HG03135 (cell line): ENCODE data around the gene RPP14.
"Not testable (repeated sequence)": the region's sequence is repeated elsewhere in the genome, so short reads cannot be mapped to it uniquely, and the experiment has no call there.

Experiments
- ATAC-seq: cut with Tn5 transposase; IDR thresholded peaks from one replicate; pipeline ENCODE4 v1.9.1; 2021; ENCODE audit warnings: mild to moderate bottlenecking, moderate library complexity; ENCODE audit not compliant: unreplicated experiment

Gene RPP14

DNA sequence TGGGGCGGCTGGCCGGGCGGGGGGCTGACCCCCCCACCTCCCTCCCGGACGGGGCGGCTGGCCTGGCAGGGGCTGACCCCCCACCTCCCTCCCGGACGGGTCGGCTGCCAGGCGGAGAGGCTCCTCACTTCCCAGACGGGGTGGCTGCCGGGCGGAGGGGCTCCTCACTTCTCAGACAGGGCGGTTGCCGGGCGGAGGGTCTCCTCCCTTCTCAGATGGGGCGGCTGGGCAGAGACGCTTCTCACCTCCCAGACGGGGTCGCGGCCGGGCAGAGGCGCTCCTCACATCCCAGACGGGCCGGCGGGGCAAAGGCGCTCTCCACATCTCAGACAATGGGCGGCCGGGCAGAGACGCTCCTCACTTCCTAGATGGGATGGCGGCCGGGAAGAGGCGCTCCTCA, 15.6 kb upstream of the RPP14 start:
- ATAC-seq, result not testable (repeated sequence)

DNA sequence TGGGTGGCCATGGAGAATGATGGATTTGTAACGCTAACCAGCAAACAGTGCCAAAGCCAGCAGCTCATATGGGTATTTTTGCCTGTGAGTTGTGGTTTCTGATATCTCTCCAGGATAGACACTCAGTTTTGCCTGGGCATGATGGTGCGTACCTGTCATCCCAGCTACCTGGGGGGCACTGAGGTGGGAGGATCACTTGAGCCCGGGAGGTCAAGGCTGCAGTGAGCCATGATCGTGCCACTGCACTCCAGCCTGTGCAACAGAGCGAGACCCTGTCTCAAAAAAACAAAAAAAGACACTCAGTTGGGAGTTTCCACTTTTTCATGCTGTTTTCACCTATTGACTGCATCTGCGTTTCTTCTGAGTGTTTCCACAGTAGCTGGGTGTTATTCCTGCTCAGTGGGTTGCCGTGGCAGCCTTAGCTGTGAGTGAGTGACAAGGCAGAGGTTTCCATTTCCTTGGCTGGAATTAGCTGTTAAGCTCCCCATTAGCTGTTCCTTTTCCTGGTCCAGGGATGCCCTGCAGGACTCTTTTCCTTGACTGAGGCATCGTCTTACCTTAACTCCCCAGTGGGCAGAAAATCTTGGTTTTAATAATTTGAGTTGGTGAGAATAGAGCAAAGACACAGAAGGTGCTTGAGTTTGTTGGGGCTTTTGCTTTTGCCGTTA, 14.2 kb upstream of the RPP14 start:
- ATAC-seq, result no peak

DNA sequence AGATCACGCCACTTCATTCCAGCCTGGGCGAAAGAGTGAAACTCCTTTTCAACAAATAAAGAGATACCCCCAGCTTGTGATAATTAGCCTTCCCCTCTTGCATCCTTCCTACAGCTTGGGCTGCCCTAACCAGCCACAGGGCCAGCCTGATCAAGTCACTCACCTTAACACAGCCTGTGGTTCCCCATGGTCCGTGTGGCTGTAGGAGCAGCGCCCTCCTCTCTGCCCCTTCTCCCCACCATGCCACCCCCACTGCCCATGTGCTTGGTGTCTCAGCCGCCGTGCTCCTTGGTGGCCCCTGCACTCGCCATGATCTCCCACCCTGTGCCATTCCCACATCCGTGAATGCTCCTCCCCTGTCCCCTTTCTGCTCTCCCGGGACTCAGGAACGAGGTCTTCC, 13.2 kb upstream of the RPP14 start:
- no peak for ATAC-seq

DNA sequence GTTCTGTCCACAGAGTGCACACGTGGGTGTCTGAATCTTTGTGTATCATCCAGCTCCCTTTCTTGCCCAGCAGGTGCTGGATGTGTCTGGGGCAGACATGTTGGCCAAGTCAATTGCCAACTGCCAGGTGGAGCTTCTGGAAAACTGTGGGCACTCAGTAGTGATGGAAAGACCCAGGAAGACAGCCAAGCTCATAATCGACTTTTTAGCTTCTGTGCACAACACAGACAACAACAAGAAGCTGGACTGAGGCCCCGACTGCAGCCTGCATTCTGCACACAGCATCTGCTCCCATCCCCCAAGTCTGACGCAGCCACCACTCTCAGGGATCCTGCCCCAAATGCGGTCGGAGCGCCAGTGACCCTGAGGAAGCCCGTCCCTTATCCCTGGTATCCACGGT, 12.5 kb upstream of the RPP14 start:
- no peak for ATAC-seq

DNA sequence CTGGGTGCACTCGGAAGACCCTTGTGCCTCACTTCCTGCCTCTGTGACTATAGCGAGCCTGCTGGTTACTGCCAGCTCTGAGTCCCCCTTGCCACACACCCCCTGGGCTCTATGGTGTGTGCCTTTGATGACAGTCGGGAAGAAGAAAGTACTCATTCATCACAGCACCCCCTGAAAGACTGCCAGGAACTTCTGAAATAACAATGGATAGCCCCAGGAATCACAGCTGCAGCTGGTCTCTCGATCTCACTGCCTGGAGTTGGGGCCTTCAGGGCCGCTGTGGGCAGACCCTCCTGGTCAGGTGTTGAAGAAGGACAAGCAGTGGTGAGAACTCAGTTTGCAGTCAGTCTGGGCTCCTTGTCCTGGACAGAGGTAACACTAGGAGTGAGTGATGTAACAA, 9.8 kb upstream of the RPP14 start:
- no peak for ATAC-seq

DNA sequence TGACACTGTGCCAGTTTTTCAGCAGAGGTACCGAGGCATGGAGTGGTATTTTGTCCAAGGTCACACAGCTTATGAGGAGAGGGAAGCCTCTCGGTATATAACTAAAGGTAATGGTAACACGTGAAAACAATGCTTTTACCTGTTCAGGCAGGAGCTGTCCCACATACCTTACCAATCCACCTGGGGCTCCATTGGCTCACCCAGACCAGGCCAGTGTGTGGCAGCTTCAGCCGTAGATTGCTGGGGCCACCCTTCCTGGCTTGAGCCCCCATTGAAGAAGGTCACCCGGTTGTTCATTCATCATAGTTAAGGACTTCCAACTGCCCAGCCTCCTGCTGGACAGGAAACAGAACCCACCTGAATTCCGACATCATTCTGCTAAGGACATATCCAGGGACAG, 9.2 kb upstream of the RPP14 start:
- ATAC-seq, result no peak

DNA sequence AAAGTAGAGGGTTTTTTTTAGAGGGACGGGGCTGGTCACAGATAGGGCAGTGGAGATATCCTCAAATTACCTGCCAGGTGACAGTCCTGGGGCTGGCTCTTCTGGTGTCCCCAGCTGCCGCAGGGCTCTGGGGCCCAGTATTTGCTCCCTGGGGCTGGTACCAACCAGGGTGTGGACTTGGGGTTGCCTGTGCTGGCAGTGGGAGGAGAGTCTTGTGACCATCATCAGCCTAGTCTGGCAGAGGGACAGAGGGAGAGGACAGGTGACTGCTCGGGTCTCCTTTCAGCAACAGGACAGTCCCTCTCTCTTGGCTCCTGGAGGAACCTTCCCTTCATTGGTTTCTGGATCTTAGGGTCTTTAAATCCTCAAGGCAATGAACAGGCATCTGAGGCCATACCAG, 7.9 kb upstream of the RPP14 start:
- ATAC-seq, result no peak

DNA sequence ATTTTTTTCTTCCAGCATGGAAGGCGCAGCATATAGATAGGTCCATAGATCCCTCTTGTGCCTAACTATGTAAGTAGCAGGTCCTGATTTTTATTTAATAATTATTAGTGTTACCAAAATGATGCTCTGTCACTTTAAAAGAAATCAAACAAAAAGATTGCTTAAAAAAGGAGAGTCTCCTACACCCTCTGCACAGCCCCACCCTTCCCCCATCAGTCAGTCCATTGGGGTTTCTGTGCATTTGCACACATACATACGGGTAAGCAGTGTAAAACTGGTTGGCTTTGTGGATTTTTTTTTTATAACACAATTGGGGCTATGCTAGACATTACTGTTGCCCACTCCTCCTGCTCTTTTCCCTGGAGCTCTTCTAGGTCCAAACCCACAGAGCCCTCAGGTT, 7.0 kb upstream of the RPP14 start:
- ATAC-seq, result no peak

DNA sequence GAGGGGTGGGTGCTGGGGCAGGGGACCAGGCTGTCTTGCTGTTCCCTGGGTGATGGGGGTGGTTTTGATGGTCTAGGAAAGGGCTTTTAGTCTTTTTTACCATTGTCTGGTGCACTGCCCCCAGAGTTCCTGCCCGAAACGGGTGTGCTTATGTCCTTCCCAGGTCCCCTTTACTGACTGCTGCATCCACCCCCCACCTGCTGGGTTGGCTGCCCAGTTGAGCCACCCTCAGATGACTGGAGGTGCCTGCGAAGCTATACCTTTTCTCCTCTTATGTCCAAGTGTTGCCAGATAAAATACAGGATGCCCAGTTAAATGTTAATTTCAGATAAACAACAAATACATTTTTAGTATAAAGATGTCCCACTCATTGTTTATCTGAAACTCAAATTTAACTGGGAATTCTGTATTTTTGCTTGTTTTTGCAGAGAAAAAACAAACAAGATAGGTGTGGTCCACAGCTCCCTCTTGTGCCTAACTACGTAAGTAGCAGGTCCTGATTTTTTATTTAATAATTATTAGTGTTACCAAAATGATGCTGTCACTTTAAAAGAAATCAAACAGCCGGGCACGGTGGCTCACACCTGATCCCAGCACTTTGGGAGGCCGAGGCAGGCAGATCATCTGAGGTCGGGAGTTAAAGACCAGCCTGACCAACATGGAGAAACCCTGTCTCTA, 6.1 kb upstream of the RPP14 start:
- no peak for ATAC-seq

DNA sequence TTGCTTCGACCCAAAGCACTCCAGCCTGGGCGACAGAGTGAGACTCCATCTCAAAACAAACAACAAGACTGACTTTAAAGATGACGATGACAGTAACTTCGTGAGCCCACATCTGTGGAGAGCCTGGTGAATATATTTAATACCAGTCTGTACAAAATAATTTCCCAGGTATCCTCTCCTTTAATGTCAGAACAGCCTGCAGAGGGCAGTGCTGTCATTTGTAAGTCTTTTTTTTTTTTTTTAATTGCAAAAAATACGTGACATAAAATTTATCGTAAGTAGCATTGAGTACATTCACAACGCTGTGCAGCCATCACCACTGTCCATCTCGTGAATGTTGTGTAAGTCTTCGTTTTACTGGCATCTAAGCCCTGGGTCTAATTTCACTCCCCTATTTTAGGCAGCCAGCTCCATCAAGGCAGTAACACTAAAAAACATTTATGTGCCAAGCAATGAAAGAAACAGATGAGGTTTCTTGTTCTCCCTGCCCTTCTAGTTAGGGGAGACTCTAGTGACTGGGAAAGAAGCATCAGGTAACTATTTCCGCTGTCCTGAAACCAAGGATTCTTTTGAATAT, 1.7 kb downstream of the RPP14 start:
- ATAC-seq, result no peak

DNA sequence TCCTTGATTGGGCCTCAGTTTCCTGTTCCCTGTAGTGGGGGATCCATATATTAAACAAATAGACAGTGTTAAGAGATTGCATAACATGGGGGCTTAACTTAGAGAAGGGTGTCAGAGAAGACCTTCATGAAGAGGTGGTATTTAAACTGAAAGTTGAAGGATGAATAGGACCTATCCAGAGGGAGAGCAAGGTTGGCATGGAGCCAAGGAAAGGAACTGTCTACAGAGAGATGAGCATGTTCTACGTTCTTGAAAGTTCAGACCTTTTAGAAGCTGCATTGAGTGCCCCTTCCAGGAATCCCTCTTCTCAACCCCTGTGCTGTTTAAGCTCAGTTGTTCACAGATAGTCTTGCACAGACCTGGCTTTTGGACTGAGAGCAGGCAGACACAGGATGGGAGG, 2.7 kb downstream of the RPP14 start:
- no peak for ATAC-seq

DNA sequence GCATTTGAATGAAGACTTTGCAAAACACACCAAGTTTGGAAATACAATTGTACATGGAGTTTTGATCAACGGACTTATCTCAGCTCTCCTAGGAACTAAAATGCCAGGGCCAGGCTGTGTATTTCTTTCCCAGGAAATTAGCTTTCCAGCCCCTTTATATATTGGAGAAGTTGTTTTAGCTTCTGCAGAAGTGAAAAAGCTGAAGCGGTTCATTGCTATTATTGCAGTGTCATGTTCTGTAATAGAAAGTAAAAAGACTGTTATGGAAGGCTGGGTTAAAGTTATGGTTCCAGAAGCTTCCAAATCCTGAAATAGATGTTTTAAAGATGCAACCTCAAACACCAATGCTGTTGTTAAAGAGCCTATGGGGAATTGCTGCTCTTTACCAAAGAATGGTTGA, 11.8 kb downstream of the RPP14 start:
- ATAC-seq, result no peak

DNA sequence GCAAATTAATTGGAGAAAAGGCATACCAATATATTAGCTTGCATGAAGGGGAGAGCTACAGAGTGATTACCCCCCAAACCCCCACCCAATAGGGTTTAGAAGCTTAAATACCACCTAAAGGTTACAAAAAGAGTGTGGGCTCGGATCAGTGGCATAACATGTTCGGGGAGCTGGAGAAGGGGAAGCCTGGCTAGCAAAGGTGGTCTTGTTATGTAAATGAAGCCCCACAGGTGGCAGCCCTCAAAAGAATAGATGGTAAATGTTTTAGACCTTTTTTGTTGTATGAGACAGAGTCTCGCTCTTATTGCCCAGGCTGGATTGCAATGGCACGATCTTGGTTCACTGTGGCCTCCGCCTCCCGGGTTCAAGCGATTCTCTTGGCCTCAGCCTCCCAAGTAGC, 15.7 kb downstream of the RPP14 start:
- ATAC-seq, result no peak

DNA sequence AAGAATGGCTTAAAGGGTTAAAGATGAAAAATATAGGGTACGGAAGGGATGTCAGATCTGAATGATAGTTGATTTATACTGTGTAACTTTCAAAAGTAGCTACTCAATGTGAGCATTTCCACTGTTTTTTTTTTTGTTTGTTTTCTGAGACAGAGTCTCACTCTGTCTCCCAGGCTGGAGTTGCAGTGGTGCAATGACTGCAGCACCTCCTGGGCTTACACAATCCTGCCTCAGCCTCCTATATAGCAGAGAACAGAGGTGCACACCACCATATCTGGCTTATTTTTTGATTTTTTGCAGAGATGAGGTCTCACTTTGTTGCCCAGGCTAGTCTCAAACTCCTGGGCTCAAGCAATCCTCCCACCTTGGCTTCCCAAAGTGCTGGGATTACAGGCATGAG, 16.7 kb downstream of the RPP14 start:
- ATAC-seq, result no peak

DNA sequence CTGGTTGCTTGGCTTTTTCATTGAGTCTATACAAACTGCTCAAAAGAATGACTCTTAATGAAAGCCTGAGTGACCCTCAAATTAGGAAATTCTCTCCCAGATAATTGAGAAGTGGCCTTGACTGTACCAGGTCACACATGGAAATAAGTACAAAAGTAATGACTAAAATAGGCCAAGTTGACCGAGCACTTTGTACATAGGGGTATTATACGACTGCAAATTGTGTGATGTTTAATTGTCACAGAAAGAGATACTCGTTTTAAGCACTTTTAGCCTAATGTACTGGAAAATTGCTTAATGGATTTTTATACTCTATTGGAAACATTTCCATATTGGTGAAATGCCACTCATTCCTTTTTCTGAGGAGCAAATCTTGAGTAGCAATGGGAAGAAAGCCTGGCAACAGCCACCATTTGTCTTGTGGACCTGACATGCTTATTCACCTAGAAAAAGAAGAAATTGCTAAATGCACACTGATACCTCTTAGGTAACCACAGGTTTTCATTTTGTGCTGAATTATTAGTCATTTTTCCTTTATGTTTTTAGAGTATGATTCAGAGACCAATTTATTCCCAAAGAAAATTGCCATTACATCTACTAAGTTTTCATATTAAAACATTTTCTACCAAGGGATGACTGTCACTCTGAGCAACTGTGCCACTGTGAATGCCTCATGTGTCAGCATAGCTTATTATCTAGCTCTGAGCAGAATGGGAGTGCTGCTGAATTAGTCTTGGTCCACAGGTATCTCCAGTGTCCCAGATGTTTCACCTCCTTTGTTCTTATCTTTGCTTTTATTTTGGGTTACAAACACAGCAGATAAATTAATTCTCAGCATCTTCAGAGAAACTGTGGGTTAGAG, 17.7 kb downstream of the RPP14 start:
- ATAC-seq, result no peak

DNA sequence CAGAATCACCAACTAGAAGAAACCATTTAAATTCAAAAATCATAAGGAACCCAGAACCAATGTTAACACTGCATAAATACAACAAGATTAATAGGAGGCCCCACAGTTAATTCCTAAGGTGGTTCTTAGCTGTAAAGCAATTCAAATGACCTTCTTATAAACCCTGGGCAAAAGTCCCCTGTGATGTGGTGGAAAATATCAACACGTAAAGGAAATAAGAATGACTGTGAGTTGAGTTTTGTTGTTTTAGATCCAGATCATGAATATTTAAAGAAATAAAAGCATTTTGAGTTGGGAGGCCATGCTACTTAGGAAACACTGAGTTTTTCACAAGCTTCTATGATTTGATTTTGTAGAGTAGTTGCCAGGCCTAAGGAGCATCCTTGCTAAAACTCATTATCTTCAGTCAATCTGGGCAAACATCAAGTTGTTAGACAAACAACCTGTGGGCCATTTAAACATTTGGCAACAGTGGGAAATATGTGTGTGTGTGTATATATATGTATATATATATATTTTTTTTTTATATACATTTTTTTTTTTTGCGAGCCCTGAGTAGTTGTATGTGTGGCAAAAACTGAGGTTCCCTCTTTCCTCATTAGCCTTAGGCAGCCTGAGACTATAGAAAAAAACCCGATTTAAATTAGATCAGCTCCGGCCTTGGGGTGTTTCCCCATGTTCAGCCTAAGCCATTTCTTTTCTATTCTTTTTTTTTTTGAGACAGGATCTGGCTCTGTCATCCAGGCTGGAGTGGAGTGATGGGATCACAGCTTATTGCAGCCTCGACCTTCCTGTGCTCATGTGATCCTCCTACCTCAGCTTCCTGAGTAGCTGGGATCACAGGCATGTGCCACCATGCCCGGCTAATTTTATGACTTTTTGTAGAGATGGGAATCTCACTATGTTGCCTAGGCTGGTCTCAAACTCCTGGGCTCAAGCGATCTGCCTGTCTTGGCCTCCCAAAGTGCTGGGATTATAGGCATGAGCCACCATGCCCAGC, 18.6 kb downstream of the RPP14 start:
- ATAC-seq, result no peak

DNA sequence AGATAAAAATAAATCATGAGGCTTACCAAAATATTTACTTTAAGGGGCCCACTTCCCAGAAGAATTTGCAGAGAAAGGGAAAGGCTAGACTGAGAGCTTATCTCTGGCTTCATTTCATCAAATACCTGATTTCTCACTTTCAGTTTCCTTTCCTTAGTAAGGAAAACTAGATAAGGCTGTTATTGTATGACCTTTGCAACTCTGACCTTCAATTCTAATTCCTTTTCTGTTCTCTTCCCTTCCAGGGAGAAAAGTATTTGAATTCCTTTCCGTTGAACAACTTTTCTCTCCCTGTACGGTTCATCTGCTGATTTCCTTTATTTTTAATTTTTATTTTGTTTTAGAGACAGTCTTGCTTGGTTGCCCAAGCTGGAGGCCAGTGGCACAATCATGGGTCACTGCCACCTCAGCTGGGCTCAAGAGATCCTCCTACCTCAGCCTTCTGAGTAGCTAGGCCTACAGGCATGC, 19.5 kb downstream of the RPP14 start:
- no peak for ATAC-seq

DNA sequence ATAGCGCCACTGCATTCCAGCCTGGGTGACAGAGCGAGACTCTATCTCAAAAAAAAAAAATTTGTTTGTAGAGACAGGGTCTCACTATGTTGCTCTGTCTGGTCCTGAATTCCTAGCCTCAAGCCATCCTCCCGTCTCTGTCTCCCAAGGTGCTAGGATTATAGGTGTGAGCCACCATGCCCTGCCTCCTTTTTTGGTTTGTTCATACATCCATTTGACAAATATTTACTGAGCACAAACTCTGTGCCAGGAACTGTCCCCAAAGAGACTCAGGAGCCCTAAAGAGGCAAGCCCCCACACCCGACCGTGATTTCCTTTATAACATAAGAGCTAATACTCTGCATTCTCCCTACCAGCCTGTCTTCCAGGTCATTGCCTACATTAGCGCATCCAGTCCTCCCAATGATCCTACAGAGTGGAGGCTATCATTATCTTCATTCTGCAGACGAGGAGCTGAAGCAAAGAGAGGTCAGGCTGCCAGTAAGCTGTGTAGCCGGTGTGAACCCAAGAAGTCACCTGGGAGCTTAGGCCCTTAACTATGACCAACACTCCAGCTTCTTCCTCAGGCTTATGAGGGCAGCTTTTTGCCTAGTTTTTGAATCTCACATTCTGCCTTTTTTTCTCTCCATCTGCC, 20.3 kb downstream of the RPP14 start:
- no peak for ATAC-seq

DNA sequence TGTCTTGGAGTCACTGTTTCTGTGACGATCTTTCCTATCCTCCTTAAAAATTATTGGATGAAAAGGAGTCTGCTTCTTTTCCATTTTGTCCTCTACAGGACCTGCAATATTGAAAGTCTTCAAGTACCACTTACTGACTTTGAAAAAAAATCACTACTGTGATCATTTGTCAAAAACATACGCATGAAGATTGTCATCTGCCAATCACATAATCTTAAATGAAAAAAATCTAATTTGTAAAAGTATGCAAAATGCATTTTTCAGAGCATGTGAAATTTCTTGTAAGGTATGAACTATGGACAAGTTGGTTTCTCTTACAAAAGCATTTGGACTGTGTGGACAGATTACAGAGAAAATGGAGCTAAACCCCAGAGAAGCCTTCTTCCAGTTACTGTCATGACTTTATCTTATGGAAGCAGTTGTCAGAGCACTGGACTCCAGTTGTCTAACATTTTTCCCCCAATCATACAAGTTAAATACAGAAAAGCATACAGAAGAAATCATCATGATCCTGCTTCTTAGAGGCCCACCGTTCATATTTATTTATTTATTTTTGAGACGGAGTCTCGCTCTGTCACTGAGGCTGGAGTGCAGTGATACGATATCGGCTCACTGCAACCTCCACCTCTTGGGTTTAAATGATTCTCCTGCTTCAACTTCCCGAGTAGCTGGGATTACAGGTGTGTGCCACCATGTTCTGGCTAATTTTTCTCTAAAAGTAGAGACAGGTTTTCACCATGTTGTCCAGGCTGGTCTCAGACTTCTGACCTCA, 23.3 kb downstream of the RPP14 start:
- no peak for ATAC-seq
